ENCODE results near the gene TNS2.

TNS2 gene, protein sequence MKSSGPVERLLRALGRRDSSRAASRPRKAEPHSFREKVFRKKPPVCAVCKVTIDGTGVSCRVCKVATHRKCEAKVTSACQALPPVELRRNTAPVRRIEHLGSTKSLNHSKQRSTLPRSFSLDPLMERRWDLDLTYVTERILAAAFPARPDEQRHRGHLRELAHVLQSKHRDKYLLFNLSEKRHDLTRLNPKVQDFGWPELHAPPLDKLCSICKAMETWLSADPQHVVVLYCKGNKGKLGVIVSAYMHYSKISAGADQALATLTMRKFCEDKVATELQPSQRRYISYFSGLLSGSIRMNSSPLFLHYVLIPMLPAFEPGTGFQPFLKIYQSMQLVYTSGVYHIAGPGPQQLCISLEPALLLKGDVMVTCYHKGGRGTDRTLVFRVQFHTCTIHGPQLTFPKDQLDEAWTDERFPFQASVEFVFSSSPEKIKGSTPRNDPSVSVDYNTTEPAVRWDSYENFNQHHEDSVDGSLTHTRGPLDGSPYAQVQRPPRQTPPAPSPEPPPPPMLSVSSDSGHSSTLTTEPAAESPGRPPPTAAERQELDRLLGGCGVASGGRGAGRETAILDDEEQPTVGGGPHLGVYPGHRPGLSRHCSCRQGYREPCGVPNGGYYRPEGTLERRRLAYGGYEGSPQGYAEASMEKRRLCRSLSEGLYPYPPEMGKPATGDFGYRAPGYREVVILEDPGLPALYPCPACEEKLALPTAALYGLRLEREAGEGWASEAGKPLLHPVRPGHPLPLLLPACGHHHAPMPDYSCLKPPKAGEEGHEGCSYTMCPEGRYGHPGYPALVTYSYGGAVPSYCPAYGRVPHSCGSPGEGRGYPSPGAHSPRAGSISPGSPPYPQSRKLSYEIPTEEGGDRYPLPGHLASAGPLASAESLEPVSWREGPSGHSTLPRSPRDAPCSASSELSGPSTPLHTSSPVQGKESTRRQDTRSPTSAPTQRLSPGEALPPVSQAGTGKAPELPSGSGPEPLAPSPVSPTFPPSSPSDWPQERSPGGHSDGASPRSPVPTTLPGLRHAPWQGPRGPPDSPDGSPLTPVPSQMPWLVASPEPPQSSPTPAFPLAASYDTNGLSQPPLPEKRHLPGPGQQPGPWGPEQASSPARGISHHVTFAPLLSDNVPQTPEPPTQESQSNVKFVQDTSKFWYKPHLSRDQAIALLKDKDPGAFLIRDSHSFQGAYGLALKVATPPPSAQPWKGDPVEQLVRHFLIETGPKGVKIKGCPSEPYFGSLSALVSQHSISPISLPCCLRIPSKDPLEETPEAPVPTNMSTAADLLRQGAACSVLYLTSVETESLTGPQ (N-terminal part only)

DNA sequence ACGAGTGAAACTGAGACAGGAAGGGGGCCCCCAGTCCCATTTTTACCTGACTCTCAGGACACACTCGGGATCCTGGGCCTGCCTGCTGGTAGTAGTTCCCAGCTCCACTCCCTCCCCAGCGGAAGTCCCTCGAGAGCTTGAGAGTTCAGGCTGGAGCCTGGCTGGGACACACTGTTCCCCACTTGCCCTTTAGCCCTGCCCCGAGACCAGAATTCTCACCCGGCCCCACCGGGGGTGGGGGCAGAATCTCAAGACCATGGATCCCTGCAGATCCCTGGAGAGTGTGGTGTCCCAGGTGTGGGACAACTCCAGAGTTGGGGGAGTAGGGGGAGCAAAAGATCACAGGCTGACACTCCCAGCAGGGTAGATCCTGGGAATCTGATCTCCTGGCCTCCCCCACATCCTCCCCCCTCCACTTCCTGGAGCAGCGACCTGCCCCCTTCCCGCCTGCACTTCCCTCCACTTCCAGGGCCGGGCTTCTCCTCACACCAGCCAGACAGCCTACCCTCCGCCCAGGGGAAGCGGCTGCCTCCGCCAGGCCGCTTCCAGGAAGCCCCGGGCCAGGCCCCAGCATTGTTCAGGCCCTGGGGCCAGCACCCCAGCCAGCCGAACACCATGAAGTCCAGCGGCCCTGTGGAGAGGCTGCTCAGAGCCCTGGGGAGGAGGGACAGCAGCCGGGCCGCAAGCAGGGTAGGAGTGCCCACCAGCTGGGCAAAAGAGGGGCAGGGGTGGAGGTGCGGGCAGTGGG lies at the start of gene TNS2:
TSS of gene TNS2 (plus strand) at position 495 of the 748 bp plus-strand sequence. CDS start at position 616, 121 bp downstream.
- POLR2A ChIA-PET = interaction anchor here (1.8 to 3.3 kb wide), 2 partner anchors 10 to 48 kb away, joined by 4 to 24 read pairs; partner anchors contain the start of gene IGFBP6
- CTCF ChIA-PET = interaction anchor here (1.4 to 6.5 kb wide), 4 partner anchors 12 to 49 kb away, joined by 3 to 92 read pairs (median 22); partner anchors contain the start of gene SPRYD3
- DNase-seq (ENCODE audit: low read depth, low spot score) = no peak
- H3K4me3 ChIP-seq (ENCODE audit: low read depth, low read length) = peak within 1 kb of the TSS; percentile 66
- TF ChIP-seq, protein P1, sequence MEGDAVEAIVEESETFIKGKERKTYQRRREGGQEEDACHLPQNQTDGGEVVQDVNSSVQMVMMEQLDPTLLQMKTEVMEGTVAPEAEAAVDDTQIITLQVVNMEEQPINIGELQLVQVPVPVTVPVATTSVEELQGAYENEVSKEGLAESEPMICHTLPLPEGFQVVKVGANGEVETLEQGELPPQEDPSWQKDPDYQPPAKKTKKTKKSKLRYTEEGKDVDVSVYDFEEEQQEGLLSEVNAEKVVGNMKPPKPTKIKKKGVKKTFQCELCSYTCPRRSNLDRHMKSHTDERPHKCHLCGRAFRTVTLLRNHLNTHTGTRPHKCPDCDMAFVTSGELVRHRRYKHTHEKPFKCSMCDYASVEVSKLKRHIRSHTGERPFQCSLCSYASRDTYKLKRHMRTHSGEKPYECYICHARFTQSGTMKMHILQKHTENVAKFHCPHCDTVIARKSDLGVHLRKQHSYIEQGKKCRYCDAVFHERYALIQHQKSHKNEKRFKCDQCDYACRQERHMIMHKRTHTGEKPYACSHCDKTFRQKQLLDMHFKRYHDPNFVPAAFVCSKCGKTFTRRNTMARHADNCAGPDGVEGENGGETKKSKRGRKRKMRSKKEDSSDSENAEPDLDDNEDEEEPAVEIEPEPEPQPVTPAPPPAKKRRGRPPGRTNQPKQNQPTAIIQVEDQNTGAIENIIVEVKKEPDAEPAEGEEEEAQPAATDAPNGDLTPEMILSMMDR (IDR thresholded peaks at IDR 0.05; ENCODE audit: insufficient read depth, low read length, missing control alignments) = no peak

DNA sequence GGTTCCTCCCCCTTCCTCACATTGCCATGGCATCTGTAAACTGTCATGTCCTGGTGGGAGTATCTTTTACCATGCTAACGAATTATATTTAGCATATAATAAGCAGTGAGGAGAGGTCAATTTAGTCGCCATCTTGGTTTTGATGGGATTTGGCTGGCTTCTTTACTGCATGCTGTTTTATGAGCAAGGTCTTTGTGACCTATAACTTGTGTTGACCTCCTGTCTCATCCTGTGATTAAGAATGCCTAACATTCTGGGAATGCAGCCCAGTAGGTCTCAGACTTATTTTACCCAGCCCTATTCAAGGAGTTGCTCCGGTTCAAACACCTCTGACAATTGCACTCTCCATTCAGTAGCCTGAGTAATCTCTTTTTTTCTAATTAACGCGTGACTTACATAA lies 45.7 kb upstream of the TNS2 start:
- TF ChIP-seq, protein P1 (IDR thresholded peaks at IDR 0.05; ENCODE audit: insufficient read depth, low read length, missing control alignments) = no peak
- no peak overlapping the region for H3K4me3 ChIP-seq (ENCODE audit: low read depth, low read length)
- POLR2A ChIA-PET = no interaction called here
- CTCF ChIA-PET = interaction anchor here (4.0 kb wide), 1 partner anchor 119 kb away, joined by 22 read pairs; no protein-coding TSS in a partner anchor
- DNase-seq (ENCODE audit: low read depth, low spot score) = no peak

DNA sequence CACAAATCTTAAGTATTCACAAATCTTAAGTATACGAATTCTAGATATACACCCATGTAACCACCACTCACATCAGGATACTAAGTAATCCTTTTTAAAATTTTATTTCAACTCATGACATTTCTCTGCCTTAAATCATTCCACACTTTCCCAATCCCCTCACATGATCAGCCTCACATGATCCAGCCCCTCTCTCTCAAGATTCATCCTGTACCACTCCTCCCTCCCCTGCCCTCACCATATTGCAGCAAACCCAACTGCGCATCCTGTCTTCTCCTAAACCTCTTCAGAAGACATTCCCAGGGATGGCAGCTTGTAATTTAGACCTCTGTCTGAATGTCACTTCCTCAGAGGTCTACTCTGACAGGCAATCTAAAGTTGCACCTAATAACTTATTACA lies 45.3 kb upstream of the TNS2 start:
- peak overlapping the region; percentile 98 for H3K4me3 ChIP-seq (ENCODE audit: low read depth, low read length)
- POLR2A ChIA-PET = no interaction called here
- DNase-seq (ENCODE audit: low read depth, low spot score) = no peak
- CTCF ChIA-PET = interaction anchor here (0.6 to 4.0 kb wide), 2 partner anchors 39 to 120 kb away, joined by 3 to 22 read pairs; no protein-coding TSS in a partner anchor
- TF ChIP-seq, protein P1 (IDR thresholded peaks at IDR 0.05; ENCODE audit: insufficient read depth, low read length, missing control alignments) = no peak

DNA sequence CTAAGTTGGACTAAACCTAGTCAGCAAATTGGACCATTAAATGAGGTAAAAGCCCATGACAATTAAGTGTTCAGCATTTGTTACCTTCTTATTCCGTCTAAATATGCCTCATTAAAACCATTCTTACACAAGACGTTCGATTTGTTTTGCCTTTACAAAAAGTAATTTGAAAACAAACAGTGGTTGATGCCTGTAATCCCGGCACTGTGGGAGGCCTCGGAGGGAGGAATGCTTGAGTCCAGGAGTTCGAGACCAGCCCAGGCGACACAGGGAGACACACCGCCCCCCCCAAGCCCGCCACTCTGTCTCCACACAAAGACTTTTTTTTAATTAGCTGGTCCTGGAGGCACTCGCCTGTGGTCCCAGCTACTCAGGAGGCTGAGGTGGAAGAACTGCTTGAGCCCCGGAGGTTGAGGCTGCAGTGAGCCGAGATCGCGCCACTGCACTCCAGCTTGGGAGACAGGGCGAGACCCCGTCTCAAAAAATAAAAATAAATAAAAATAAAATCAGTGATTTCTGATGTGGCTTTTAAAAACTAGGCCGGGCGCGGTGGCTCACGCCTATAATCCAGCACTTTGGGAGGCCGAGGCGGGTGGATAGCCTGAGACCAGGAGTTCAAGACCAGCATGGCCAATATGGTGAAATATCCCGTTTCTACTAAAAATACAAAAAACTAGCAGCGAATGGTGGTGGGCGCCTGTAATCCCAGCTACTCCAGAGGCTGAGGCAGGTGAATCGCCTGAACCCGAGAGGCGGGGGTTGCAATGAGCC lies 44.5 kb upstream of the TNS2 start:
- no peak for DNase-seq (ENCODE audit: low read depth, low spot score)
- TF ChIP-seq, protein P1 (IDR thresholded peaks at IDR 0.05; ENCODE audit: insufficient read depth, low read length, missing control alignments) = no peak
- POLR2A ChIA-PET = interaction anchor here (0.7 to 1.2 kb wide), 4 partner anchors 9 to 78 kb away, joined by 3 to 11 read pairs (median 3); no protein-coding TSS in a partner anchor
- CTCF ChIA-PET = interaction anchor here (0.6 to 4.0 kb wide), 6 partner anchors 25 to 882 kb away, joined by 3 to 22 read pairs (median 3); no protein-coding TSS in a partner anchor
- H3K4me3 ChIP-seq (ENCODE audit: low read depth, low read length) = peak overlapping the region; percentile 98

Measured in AG04449 (cell line).